IPS DF 6.9 (cell line): Measurements from ENCODE around the gene KIF23.
A peak's percentile ranks its signal among the peaks of the same experiment; 100 is the strongest.

Experiments
- DNase-seq: peaks from one replicate; pipeline ENCODE4 v3.0.0-alpha.2; 2013; ENCODE audit warnings: low read depth, low spot score
- H3K27ac ChIP-seq: one replicate; pipeline ENCODE4 v1.5.1; 2013; ENCODE audit warnings: low read length, control low read depth
- H3K27me3 ChIP-seq: 2 replicates; pipeline ENCODE4 v1.6.1; 2013; ENCODE audit warnings: mild to moderate bottlenecking, low read length; ENCODE audit not compliant: control insufficient read depth, insufficient read depth
- H3K36me3 ChIP-seq: 2 replicates; pipeline ENCODE4 v1.6.1; 2013; ENCODE audit warnings: low read length; ENCODE audit not compliant: control insufficient read depth, insufficient read depth
- H3K4me1 ChIP-seq: 2 replicates; pipeline ENCODE4 v1.6.1; 2013; ENCODE audit warnings: low read length; ENCODE audit not compliant: control insufficient read depth, insufficient read depth
- H3K4me3 ChIP-seq: 2 replicates; pipeline ENCODE4 v1.5.1; 2013; ENCODE audit warnings: mild to moderate bottlenecking, low read length
- H3K9me3 ChIP-seq: 2 replicates; pipeline ENCODE4 v1.6.1; 2013; ENCODE audit warnings: low read length, inconsistent platforms; ENCODE audit not compliant: control insufficient read depth, insufficient read depth
- WGBS: extraction: QIAGEN DNeasy Blood & Tissue Kit; methylation state at CpG from one replicate; pipeline ENCODE4 v1.1.7; 2013; ENCODE audit warnings: mixed read lengths, missing lambda C conversion rate; ENCODE audit not compliant: insufficient read length, insufficient coverage; 5-methylcytosine and 5-hydroxymethylcytosine counted together

KIF23 gene

GRCh38 chr15:69412701-69413100 lies 1.4 kb upstream of the KIF23 start:
- Histone ChIP-seq H3K4me1 (no peaks in the 10 kb centered on the region), H3K36me3 (no peaks in the 10 kb centered on the region; the same call in 1 of the 2 replicates), H3K27me3 (no peaks in the 10 kb centered on the region), H3K4me3 (no peak overlapping the region), H3K9me3 (no peaks in the 10 kb centered on the region), H3K27ac (no peak overlapping the region)
- DNase-seq: no peak
- WGBS: no CpG with 5 or more reads among the region's 1 CpG

GRCh38 chr15:69414701-69415167 lies 585 bp downstream of the KIF23 start:
- Histone ChIP-seq H3K36me3 (peaks cover 3% of the 10 kb centered on the region; the same call in 1 of the 2 replicates), H3K27ac (no peak overlapping the region), H3K27me3 (no peaks in the 10 kb centered on the region), H3K4me3 (peak overlapping the region; percentile 50), H3K4me1 (no peaks in the 10 kb centered on the region), H3K9me3 (no peaks in the 10 kb centered on the region)
- WGBS: no CpG with 5 or more reads among the region's 29 CpGs
- DNase-seq: no peak

DNA sequence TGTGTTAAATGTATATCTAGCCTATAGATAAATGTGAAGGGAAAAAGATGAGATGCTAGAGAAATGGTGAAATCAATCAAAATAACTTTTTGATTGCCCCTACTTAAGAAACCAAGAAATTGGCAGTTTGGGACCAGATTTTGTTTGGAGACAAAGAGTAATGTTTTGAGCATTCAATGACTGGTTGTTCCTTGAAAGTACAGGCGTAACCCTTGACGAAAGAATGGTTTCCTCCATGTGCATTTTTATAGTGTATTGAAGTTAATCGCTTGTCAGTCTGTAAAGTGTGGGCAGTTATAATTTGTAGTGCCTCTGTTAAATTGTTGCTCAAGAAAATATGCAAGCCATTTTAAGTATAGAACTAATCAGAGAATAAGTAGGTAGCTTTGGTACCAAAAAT lies 1.2 kb downstream of the KIF23 start:
- no CpG with 5 or more reads among the region's 3 CpGs for whole genome bisulfite sequencing
- Histone ChIP-seq H3K9me3 (no peaks in the 10 kb centered on the region), H3K36me3 (peaks cover 3% of the 10 kb centered on the region; the same call in 1 of the 2 replicates), H3K4me3 (peak overlapping the region; percentile 26; the same call in 1 of the 2 replicates), H3K4me1 (no peaks in the 10 kb centered on the region), H3K27me3 (no peaks in the 10 kb centered on the region), H3K27ac (no peak overlapping the region)
- DNase-seq: no peak

- Histone ChIP-seq H3K36me3 (peaks cover 5% of the 10 kb centered on the region; the same call in 1 of the 2 replicates), H3K4me3 (no peak overlapping the region), H3K9me3 (no peaks in the 10 kb centered on the region), H3K27me3 (no peaks in the 10 kb centered on the region), H3K27ac (no peak overlapping the region), H3K4me1 (no peaks in the 10 kb centered on the region)
- DNase-seq: no peak
These were observed 3.4 kb downstream of the KIF23 start for GRCh38 chr15:69417581-69417980.

GRCh38 chr15:69421498-69421897 lies 7.3 kb downstream of the KIF23 start:
- H3K27me3 ChIP-seq: no peaks in the 10 kb centered on the region
- peaks cover 14% of the 10 kb centered on the region; the same call in 1 of the 2 replicates for H3K36me3 ChIP-seq
- H3K4me1 ChIP-seq: no peaks in the 10 kb centered on the region
- no peak for DNase-seq
- H3K9me3 ChIP-seq: no peaks in the 10 kb centered on the region
- H3K4me3 ChIP-seq: no peak overlapping the region
- no peak overlapping the region for H3K27ac ChIP-seq

- DNase-seq: no peak
- no peaks in the 10 kb centered on the region for H3K27me3 ChIP-seq
- no peaks in the 10 kb centered on the region for H3K9me3 ChIP-seq
- H3K4me3 ChIP-seq: no peak overlapping the region
- H3K36me3 ChIP-seq: peaks cover 15% of the 10 kb centered on the region; the same call in 1 of the 2 replicates
- no CpG with 5 or more reads among the region's 4 CpGs for WGBS
- no peak overlapping the region for H3K27ac ChIP-seq
- no peaks in the 10 kb centered on the region for H3K4me1 ChIP-seq
These were observed 8.3 kb downstream of the KIF23 start for GRCh38 chr15:69422336-69422895.

DNA sequence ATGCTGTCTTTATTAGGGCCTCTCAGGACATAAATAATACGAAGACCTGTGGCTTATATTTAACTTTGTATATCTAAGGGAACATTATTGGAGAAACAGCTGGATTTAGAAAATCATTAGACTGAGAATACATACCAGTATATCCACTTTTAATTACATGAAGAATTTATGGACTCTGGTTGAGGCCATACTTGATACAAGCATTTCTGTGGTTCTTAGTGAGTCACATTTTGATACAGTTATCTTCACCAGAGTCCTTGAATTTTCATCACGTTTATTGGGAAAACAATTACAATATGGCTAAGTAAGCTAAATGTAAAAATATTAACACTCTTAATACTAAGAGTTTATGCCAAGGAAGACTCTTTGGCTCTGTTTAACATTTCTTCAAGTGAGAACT lies 9.9 kb downstream of the KIF23 start:
- Histone ChIP-seq H3K9me3 (no peaks in the 10 kb centered on the region), H3K36me3 (peaks cover 15% of the 10 kb centered on the region; the same call in 1 of the 2 replicates), H3K4me1 (no peaks in the 10 kb centered on the region), H3K27me3 (no peaks in the 10 kb centered on the region), H3K4me3 (no peak overlapping the region), H3K27ac (no peak overlapping the region)
- no peak for DNase-seq
- no CpG with 5 or more reads among the region's 2 CpGs for WGBS

- WGBS: no CpG with 5 or more reads among the region's 1 CpG
- Histone ChIP-seq H3K27me3 (no peaks in the 10 kb centered on the region), H3K4me1 (no peaks in the 10 kb centered on the region), H3K36me3 (peaks cover 14% of the 10 kb centered on the region; the same call in 1 of the 2 replicates), H3K9me3 (no peaks in the 10 kb centered on the region), H3K27ac (no peak overlapping the region), H3K4me3 (no peak overlapping the region)
- no peak for DNase-seq
These were observed 10.7 kb downstream of the KIF23 start for GRCh38 chr15:69424748-69425413.

DNA sequence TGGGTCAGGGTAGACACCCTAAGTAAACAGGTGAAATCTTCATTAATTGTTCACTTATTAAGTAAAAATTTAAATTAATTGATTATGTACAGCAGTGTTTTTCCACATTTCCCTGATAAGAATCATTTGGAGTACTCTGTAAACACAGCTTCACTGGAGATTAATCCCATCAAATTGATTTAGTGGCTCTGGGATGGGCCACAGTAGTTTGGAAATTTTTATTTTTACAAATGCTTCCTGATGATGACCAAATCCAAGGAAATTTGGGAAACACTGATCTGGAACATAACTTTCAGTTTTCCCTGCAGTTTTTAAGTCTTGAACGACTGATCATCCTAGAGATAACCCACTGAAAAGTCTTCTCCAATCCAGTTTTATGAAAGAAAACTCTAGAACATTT lies 19.7 kb downstream of the KIF23 start:
- WGBS: no CpG with 5 or more reads among the region's 1 CpG
- H3K36me3 ChIP-seq: peaks cover 28% of the 10 kb centered on the region; the same call in 1 of the 2 replicates

GRCh38 chr15:69434238-69434637 lies 20.1 kb downstream of the KIF23 start:
- H3K27ac ChIP-seq: no peak overlapping the region
- H3K4me1 ChIP-seq: no peaks in the 10 kb centered on the region
- H3K4me3 ChIP-seq: no peak overlapping the region
- no peaks in the 10 kb centered on the region for H3K9me3 ChIP-seq
- H3K27me3 ChIP-seq: no peaks in the 10 kb centered on the region
- no peak for DNase-seq
- no CpG with 5 or more reads among the region's 5 CpGs for WGBS
- H3K36me3 ChIP-seq: peaks cover 29% of the 10 kb centered on the region; the same call in 1 of the 2 replicates

More for the DNA sequence above, 19.7 kb downstream of the KIF23 start:
- H3K9me3 ChIP-seq: no peaks in the 10 kb centered on the region
- H3K4me1 ChIP-seq: no peaks in the 10 kb centered on the region
- DNase-seq: no peak
- no peaks in the 10 kb centered on the region for H3K27me3 ChIP-seq
- H3K27ac ChIP-seq: no peak overlapping the region
- H3K4me3 ChIP-seq: no peak overlapping the region

DNA sequence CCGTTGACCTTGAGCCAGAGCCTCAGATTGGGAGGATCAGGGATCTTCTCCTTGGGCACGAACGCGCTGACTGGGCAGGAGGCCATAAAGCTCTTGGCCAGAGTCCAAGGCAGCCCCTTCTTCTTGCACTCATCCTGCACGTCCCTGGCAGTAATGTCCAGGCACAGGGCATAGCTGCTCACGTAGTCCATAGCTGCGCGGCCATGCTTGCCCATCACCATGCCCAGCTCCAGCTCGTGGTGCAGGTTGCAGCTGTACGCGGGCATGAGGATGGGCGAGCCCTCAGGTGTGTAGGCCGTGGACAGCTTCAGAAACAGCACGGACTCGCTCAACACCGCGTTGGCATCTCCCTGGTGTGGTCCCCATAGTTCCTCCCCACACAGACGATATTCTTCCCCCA lies 20.5 kb downstream of the KIF23 start:
- no peak overlapping the region for H3K27ac ChIP-seq
- no peak for DNase-seq
- no peak overlapping the region for H3K4me3 ChIP-seq
- no CpG with 5 or more reads among the region's 18 CpGs for WGBS
- H3K4me1 ChIP-seq: no peaks in the 10 kb centered on the region
- H3K27me3 ChIP-seq: no peaks in the 10 kb centered on the region
- H3K36me3 ChIP-seq: peaks cover 28% of the 10 kb centered on the region; the same call in 1 of the 2 replicates
- H3K9me3 ChIP-seq: no peaks in the 10 kb centered on the region
